HG02763 (cell line): ENCODE data around the gene KRT2.

Experiments used
- ATAC-seq: cut with Tn5 transposase; IDR thresholded peaks from one replicate; pipeline ENCODE4 v1.9.1; 2021; ENCODE audit warnings: mild to moderate bottlenecking, moderate library complexity; ENCODE audit not compliant: unreplicated experiment

Gene KRT2

GRCh38 chr12:52644078-52644415, 8.0 kb downstream of the KRT2 start:
- no peak for ATAC-seq

GRCh38 chr12:52643233-52644077, 8.6 kb downstream of the KRT2 start:
- ATAC-seq = no peak

GRCh38 chr12:52641468-52641867, 10.5 kb downstream of the KRT2 start:
- ATAC-seq = no peak

GRCh38 chr12:52637299-52637698, 14.7 kb downstream of the KRT2 start:
- no peak for ATAC-seq

GRCh38 chr12:52636592-52637258, 15.3 kb downstream of the KRT2 start:
- ATAC-seq = no peak

GRCh38 chr12:52636189-52636588, 15.8 kb downstream of the KRT2 start:
- no peak for ATAC-seq

GRCh38 chr12:52634266-52635056, 17.6 kb downstream of the KRT2 start:
- ATAC-seq = no peak

GRCh38 chr12:52633383-52633782, 18.6 kb downstream of the KRT2 start:
- no peak for ATAC-seq

GRCh38 chr12:52632656-52633055, 19.4 kb downstream of the KRT2 start:
- no peak for ATAC-seq

- ATAC-seq = no peak
Observed at GRCh38 chr12:52631676-52632459, 20.1 kb downstream of the KRT2 start.

GRCh38 chr12:52631264-52631663, 20.7 kb downstream of the KRT2 start:
- ATAC-seq = no peak

GRCh38 chr12:52630599-52631200, 21.3 kb downstream of the KRT2 start:
- ATAC-seq = no peak

- ATAC-seq = no peak
Observed at GRCh38 chr12:52630008-52630500, 22.0 kb downstream of the KRT2 start.

GRCh38 chr12:52629281-52630007, 22.6 kb downstream of the KRT2 start:
- ATAC-seq = no peak

GRCh38 chr12:52628841-52629240, 23.2 kb downstream of the KRT2 start:
- no peak for ATAC-seq

GRCh38 chr12:52628111-52628507, 23.9 kb downstream of the KRT2 start:
- ATAC-seq = no peak

- ATAC-seq = no peak
Observed at GRCh38 chr12:52627395-52628110, 24.5 kb downstream of the KRT2 start.

GRCh38 chr12:52622349-52622748, 29.7 kb downstream of the KRT2 start:
- ATAC-seq = no peak

GRCh38 chr12:52618866-52619265, 33.1 kb downstream of the KRT2 start:
- no peak for ATAC-seq
